ENCODE data around the gene MFNG.

Gene MFNG, protein sequence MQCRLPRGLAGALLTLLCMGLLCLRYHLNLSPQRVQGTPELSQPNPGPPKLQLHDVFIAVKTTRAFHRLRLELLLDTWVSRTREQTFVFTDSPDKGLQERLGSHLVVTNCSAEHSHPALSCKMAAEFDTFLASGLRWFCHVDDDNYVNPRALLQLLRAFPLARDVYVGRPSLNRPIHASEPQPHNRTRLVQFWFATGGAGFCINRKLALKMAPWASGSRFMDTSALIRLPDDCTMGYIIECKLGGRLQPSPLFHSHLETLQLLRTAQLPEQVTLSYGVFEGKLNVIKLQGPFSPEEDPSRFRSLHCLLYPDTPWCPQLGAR

GRCh38 chr22:37486224-37486845 is at the start of gene MFNG:
TSS of gene MFNG (minus strand) at chr22:37486384. CDS start at chr22:37486177, 207 bp downstream.
- TF ChIP-seq GATA2 (IDR thresholded peaks at IDR 0.05; ENCODE audit: low read depth, low read length) (no peak), GATA3 (IDR thresholded peaks at IDR 0.05; ENCODE audit: low read depth, low read length) (no peak)

DNA sequence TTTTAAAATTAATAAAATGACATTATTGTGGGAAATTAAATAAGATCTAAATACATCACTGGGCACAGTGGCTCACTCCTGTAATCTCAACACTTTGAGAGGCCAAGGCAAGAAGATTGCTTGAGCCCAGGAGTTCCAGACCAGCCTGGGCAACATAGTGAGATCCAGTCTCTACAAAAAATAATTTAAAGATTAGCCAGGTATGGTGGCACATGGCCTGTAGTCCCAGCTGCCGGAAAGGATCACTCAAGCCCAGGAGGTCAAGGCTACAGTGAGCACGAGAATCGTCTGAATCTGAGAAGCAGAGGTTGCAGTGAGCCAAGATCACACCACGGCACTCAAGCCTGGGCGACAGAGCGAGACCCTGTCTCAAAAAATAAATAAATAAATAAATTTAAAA is 49.0 kb upstream of the MFNG start:
- TF ChIP-seq GATA2 (IDR thresholded peaks at IDR 0.05; ENCODE audit: low read depth, low read length) (no peak), GATA3 (IDR thresholded peaks at IDR 0.05; ENCODE audit: low read depth, low read length) (no peak)

DNA sequence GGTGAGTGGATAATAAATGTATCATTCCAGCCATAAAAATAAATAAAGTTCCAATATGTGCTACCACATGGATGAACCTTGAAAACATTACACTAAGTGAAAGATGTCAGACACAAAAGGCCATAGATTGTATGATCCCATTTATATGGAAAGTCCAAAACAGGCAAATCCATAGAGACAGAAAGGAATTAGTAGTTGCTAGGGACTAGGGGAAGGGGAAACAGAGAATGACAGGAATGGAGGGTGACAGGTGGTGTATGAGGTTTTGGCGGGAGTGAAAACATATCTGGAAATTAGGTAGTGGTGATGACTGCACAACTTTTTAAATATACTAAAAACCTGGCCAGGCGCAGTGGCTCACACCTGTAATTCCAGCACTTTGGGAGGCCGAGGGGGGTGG is 48.3 kb upstream of the MFNG start:
- TF ChIP-seq GATA2 (IDR thresholded peaks at IDR 0.05; ENCODE audit: low read depth, low read length) (no peak), GATA3 (IDR thresholded peaks at IDR 0.05; ENCODE audit: low read depth, low read length) (no peak)

DNA sequence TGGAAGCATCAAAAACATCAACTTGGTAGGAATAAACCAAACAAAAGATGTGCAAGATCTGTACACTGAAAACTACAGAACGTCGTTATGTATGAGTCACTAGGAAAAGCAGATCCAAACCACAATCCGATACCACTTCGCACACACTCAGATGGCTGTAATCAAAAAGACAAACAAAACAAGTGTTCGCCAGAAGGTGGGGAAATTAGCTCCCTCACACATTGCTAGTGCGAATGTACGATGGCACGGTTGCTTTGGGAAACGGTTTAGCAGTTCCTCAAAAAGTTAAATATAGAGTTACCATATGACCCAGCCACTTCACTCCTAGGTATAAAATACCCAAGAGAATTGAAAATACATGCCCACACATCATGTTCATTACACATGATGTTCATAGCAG is 47.8 kb upstream of the MFNG start:
- TF ChIP-seq GATA3 (IDR thresholded peaks at IDR 0.05; ENCODE audit: low read depth, low read length) (no peak), GATA2 (IDR thresholded peaks at IDR 0.05; ENCODE audit: low read depth, low read length) (no peak)

- TF ChIP-seq GATA3 (IDR thresholded peaks at IDR 0.05; ENCODE audit: low read depth, low read length) (no peak), GATA2 (IDR thresholded peaks at IDR 0.05; ENCODE audit: low read depth, low read length) (no peak)
Observed at GRCh38 chr22:37529652-37530345, 43.6 kb upstream of the MFNG start.

- TF ChIP-seq GATA2 (IDR thresholded peaks at IDR 0.05; ENCODE audit: low read depth, low read length), result no peak
- no peak for TF ChIP-seq GATA3 (IDR thresholded peaks at IDR 0.05; ENCODE audit: low read depth, low read length)
Observed at GRCh38 chr22:37526376-37526775, 40.2 kb upstream of the MFNG start.

DNA sequence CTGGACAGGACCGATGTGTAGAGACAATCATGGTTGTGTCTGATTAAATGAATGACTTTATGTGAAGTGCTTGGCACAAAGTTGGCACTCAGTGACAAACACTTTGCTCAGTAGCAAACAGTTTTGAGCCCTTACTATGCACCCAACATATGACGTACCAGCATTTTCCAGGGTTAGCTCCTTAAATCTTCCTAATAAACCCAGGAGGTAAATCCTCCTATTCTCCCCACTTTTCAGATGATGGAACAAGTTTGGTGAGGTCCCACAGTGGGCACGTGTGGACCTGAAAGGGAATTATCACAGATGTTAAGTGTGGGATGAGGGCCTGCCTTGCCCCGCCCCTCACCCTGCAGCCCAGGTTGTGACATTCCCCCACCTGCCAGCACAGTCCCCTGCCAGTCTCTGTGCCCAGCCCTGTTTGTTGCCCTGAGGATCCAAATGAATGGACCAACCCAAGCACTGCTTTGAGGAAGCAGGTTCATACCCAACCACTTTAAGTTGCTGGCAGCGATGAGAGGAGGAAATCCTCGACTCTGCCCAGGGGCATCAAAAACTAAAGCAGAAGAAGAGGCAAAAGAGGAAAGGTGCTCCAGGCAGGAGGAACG is 39.7 kb upstream of the MFNG start:
- no peak for TF ChIP-seq GATA3 (IDR thresholded peaks at IDR 0.05; ENCODE audit: low read depth, low read length)
- TF ChIP-seq GATA2 (IDR thresholded peaks at IDR 0.05; ENCODE audit: low read depth, low read length), result no peak

GRCh38 chr22:37525073-37525745 is 39.0 kb upstream of the MFNG start:
- TF ChIP-seq GATA3 (IDR thresholded peaks at IDR 0.05; ENCODE audit: low read depth, low read length) (no peak), GATA2 (IDR thresholded peaks at IDR 0.05; ENCODE audit: low read depth, low read length) (no peak)

- TF ChIP-seq GATA2 (IDR thresholded peaks at IDR 0.05; ENCODE audit: low read depth, low read length), result no peak
- no peak for TF ChIP-seq GATA3 (IDR thresholded peaks at IDR 0.05; ENCODE audit: low read depth, low read length)
Observed at GRCh38 chr22:37522482-37522881, 36.3 kb upstream of the MFNG start.

GRCh38 chr22:37521236-37521739 is 35.1 kb upstream of the MFNG start:
- TF ChIP-seq GATA3 (IDR thresholded peaks at IDR 0.05; ENCODE audit: low read depth, low read length) (no peak), GATA2 (IDR thresholded peaks at IDR 0.05; ENCODE audit: low read depth, low read length) (no peak)

GRCh38 chr22:37520776-37521191 is 34.6 kb upstream of the MFNG start:
- TF ChIP-seq GATA2 (IDR thresholded peaks at IDR 0.05; ENCODE audit: low read depth, low read length) (no peak), GATA3 (IDR thresholded peaks at IDR 0.05; ENCODE audit: low read depth, low read length) (no peak)

DNA sequence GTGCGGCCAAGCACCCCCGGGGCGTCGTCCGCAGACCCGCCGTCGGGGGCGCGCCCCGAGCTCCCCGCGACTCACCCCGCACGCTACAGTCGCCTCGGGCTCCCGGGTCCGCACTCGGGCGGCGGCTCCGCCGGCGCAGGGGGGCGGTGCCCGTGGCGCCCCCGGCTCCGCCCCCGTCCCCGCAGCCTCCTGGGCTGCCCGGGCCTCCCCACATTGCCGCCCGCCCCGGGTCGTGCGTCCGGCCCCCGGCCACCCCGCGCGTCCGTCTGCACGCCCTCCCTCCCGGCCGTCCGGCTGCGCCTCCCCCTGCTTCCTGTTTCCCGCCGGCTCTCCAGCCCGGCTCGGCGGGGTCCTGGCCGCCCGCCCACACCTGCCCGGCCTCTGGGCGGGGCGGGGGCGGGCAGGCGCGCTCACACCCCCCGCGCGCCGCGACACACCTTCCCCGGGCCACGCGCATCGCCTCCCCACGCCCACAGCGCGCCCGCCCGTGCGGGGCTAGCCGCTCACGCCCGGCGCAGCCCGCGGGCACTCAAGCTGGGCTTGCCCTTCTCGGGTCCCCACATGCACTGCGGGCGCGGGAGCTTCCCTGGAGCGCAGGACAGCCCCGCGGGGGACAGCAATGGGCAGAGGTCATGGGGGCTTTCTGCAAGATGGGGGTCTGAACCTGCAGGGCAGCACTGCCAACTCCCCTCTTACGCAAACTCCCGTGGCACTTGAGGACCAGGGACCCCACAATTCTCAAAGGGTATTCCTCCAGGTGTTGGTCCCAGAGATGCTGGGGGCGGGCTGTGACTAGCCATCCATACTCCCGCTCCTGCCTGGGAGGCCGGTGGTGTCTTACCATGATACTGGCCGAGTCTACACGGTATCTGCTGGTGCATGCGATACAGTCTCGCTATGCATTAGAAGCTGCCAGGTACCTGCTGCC is 33.3 kb upstream of the MFNG start, which contains the start of gene CARD10:
Gene CARD10, minus strand, starts transcription at position 148 of the 928 bp plus-strand sequence. CDS start 215 bp downstream, outside the sequence.
- TF ChIP-seq GATA2 (IDR thresholded peaks at IDR 0.05; ENCODE audit: low read depth, low read length), result no peak
- TF ChIP-seq GATA3 (IDR thresholded peaks at IDR 0.05; ENCODE audit: low read depth, low read length), result no peak
